ENCODE measurements around the gene SULT6B1. TPM values are rescaled to one million over a fixed set of nuclear protein-coding genes. Genes with fewer than 3 reads are reported as not detected.

Gene SULT6B1
- total RNA-seq, 6 experiments from 2014 or later = not detected

GRCh38 chr2:37146062-37146461 is 42.4 kb downstream of the SULT6B1 start:
- no peak overlapping the region for H3K27ac ChIP-seq
- DNase-seq = no peak
- no peak overlapping the region for H3K4me3 ChIP-seq
- H3K27me3 ChIP-seq = no peaks in the 10 kb centered on the region
- intact Hi-C loops (cut with DNase I) = no loop called here
- H3K4me1 ChIP-seq = peaks cover 0 to 6% (median 3%) of the 10 kb centered on the region in 4 donors
- H3K9me3 ChIP-seq = no peaks in the 10 kb centered on the region
- peaks cover 0 to 40% (median 14%) of the 10 kb centered on the region in 4 donors for H3K36me3 ChIP-seq
- 100% methylated on average over 2 of the region's 2 CpGs for WGBS (ENCODE audit: insufficient coverage, low coverage, low lambda C conversion rate, missing lambda C conversion rate)
- TF ChIP-seq POLR2A (IDR thresholded peaks at IDR 0.05) = no peak
- no peak for TF ChIP-seq CTCF (IDR thresholded peaks at IDR 0.05)
- no peak for ATAC-seq

GRCh38 chr2:37143974-37144373 is 44.5 kb downstream of the SULT6B1 start:
- ATAC-seq = no peak
- no peak overlapping the region for H3K27ac ChIP-seq
- H3K4me3 ChIP-seq = no peak overlapping the region
- intact Hi-C loops (cut with DNase I) = no loop called here
- 88% methylated on average over 1 of the region's 1 CpG for WGBS (ENCODE audit: insufficient coverage, low coverage, low lambda C conversion rate, missing lambda C conversion rate)
- H3K27me3 ChIP-seq = no peaks in the 10 kb centered on the region
- peaks cover 0 to 53% (median 18%) of the 10 kb centered on the region in 4 donors for H3K36me3 ChIP-seq
- no peaks in the 10 kb centered on the region for H3K9me3 ChIP-seq
- TF ChIP-seq CTCF (IDR thresholded peaks at IDR 0.05) (no peak), POLR2A (IDR thresholded peaks at IDR 0.05) (no peak)
- H3K4me1 ChIP-seq = no peaks in the 10 kb centered on the region
- DNase-seq = no peak

- TF ChIP-seq POLR2A (IDR thresholded peaks at IDR 0.05) (no peak), CTCF (IDR thresholded peaks at IDR 0.05) (no peak)
- Histone ChIP-seq H3K36me3 (peaks cover 3 to 61% (median 24%) of the 10 kb centered on the region in 4 donors), H3K27me3 (no peaks in the 10 kb centered on the region), H3K9me3 (no peaks in the 10 kb centered on the region), H3K4me1 (no peaks in the 10 kb centered on the region), H3K4me3 (no peak overlapping the region), H3K27ac (no peak overlapping the region)
- no peak for ATAC-seq
- intact Hi-C loops (cut with DNase I) = no loop called here
- no peak for DNase-seq
These were observed 45.9 kb downstream of the SULT6B1 start for GRCh38 chr2:37142546-37142945.

GRCh38 chr2:37132914-37133313 is 55.6 kb downstream of the SULT6B1 start:
- no peak overlapping the region for H3K27ac ChIP-seq
- no peaks in the 10 kb centered on the region for H3K4me1 ChIP-seq
- TF ChIP-seq POLR2A (IDR thresholded peaks at IDR 0.05) (no peak), CTCF (IDR thresholded peaks at IDR 0.05) (no peak)
- no peak for ATAC-seq
- H3K27me3 ChIP-seq = no peaks in the 10 kb centered on the region
- no peak overlapping the region for H3K4me3 ChIP-seq
- WGBS (ENCODE audit: insufficient coverage, low coverage, low lambda C conversion rate, missing lambda C conversion rate) = 98% methylated on average over 6 of the region's 6 CpGs
- H3K36me3 ChIP-seq = peaks cover 0 to 57% (median 23%) of the 10 kb centered on the region in 4 donors
- DNase-seq = no peak
- intact Hi-C loops (cut with DNase I) = no loop called here
- no peaks in the 10 kb centered on the region for H3K9me3 ChIP-seq

GRCh38 chr2:37125416-37125815 is 63.1 kb downstream of the SULT6B1 start:
- DNase-seq = no peak

More at GRCh38 chr2:37125416-37125815, 63.1 kb downstream of the SULT6B1 start:
- ATAC-seq = no peak
- no peak for TF ChIP-seq POLR2A (IDR thresholded peaks at IDR 0.05)
- H3K27me3 ChIP-seq = no peaks in the 10 kb centered on the region
- H3K4me3 ChIP-seq = no peak overlapping the region
- peaks cover 0 to 34% (median 5%) of the 10 kb centered on the region in 4 donors for H3K36me3 ChIP-seq
- intact Hi-C loops (cut with DNase I) = no loop called here
- H3K4me1 ChIP-seq = no peaks in the 10 kb centered on the region
- H3K27ac ChIP-seq = no peak overlapping the region
- 100% methylated on average over 2 of the region's 2 CpGs for WGBS (ENCODE audit: insufficient coverage, low coverage, low lambda C conversion rate, missing lambda C conversion rate)
- no peaks in the 10 kb centered on the region for H3K9me3 ChIP-seq
